Ascending aorta (tissue), 2 donors: ENCODE measurements around the gene SMCHD1. TPM values are rescaled to one million over a fixed set of nuclear protein-coding genes. Genes with fewer than 3 reads are reported as not detected.

Source experiments
- DNase-seq, 2 donors: peaks; one replicate each; pipeline ENCODE4 v3.0.0-alpha.2; 2019; ENCODE audit warnings: low spot score in 2 of 2
- H3K27ac ChIP-seq, 2 donors: fragments of 200-600 bp; sonication (generic); one replicate each; pipeline ENCODE4 v1.5.1; 2016 to 2017; ENCODE audit warnings: mild to moderate bottlenecking in 1 of 2
- H3K27me3 ChIP-seq: fragments of 200-600 bp; sonication (generic); one replicate; pipeline ENCODE4 v1.5.1; 2017
- H3K36me3 ChIP-seq, 2 donors: fragments of 200-600 bp; sonication (generic); one replicate each; pipeline ENCODE4 v1.5.1; 2016
- H3K4me1 ChIP-seq, 2 donors: fragments of 200-600 bp; sonication (generic); one replicate each; pipeline ENCODE4 v1.5.1; 2016 to 2017; ENCODE audit warnings: mild to moderate bottlenecking in 1 of 2
- H3K4me3 ChIP-seq, 2 donors: fragments of 200-600 bp; sonication (generic); one replicate each; pipeline ENCODE4 v1.5.1; 2016 to 2017; ENCODE audit warnings: mild to moderate bottlenecking in 1 of 2
- H3K9me3 ChIP-seq, 2 donors: fragments of 200-600 bp; sonication (generic); one replicate each; pipeline ENCODE4 v1.5.1; 2016
- CTCF ChIP-seq, 3 experiments: fragments of 200-600 bp in 2 of 3; fragments of 450-650 bp in 1 of 3; sonication (generic) in 2 of 3; IDR thresholded peaks; one replicate each; pipeline ENCODE4 v1.5.1; 2016 to 2019; ENCODE audit warnings: antibody characterized with exemption in 3 of 3, mild to moderate bottlenecking in 1 of 3, moderate library complexity in 1 of 3
- intact Hi-C: fragments of 100-400 bp; cut with DNase I; formaldehyde crosslinking; loops from one replicate; pipeline ENCODE4 v1.15.1; 2023
- total RNA-seq: library from RNA; depleted of rRNA; stranded (reverse); fragments of >200 nt; gene quantifications from one replicate; pipeline ENCODE4 v1.1.0, GENCODE V29; 2016

SMCHD1 gene
- total RNA-seq, 1 donor from 2014 or later = 29.2 TPM

- Histone ChIP-seq H3K4me1 (no peaks in the 10 kb centered on the region), H3K4me3 (no peak overlapping the region), H3K36me3 (no peaks in the 10 kb centered on the region), H3K27me3 (no peaks in the 10 kb centered on the region), H3K9me3 (no peaks in the 10 kb centered on the region), H3K27ac (no peak overlapping the region)
- TF ChIP-seq CTCF (IDR thresholded peaks at IDR 0.05) = no peak
- intact Hi-C loops = no loop called here
- no peak for DNase-seq
Observed at GRCh38 chr18:2839202-2839601, 183.7 kb downstream of the SMCHD1 start.

- Histone ChIP-seq H3K36me3 (no peaks in the 10 kb centered on the region), H3K4me3 (no peak overlapping the region), H3K9me3 (no peaks in the 10 kb centered on the region), H3K27me3 (no peaks in the 10 kb centered on the region), H3K4me1 (no peaks in the 10 kb centered on the region), H3K27ac (no peak overlapping the region)
- DNase-seq = no peak
- TF ChIP-seq CTCF (IDR thresholded peaks at IDR 0.05) = no peak
- intact Hi-C loops = no loop called here
Observed at GRCh38 chr18:2840521-2840920, 185.0 kb downstream of the SMCHD1 start.

- peaks cover 4 to 5% of the 10 kb centered on the region in 2 donors for H3K4me1 ChIP-seq
- DNase-seq = no peak
- intact Hi-C loops = no loop called here
Observed at GRCh38 chr18:2843146-2843545, 187.6 kb downstream of the SMCHD1 start.

GRCh38 chr18:2845172-2845571, 189.6 kb downstream of the SMCHD1 start:
- H3K27me3 ChIP-seq = no peaks in the 10 kb centered on the region
- intact Hi-C loops = no loop called here
- TF ChIP-seq CTCF (IDR thresholded peaks at IDR 0.05) = no peak

More at GRCh38 chr18:2843146-2843545, 187.6 kb downstream of the SMCHD1 start:
- H3K4me3 ChIP-seq = no peak overlapping the region
- no peak for TF ChIP-seq CTCF (IDR thresholded peaks at IDR 0.05)
- no peaks in the 10 kb centered on the region for H3K9me3 ChIP-seq
- no peaks in the 10 kb centered on the region for H3K27me3 ChIP-seq
- no peak overlapping the region for H3K27ac ChIP-seq
- H3K36me3 ChIP-seq = no peaks in the 10 kb centered on the region

GRCh38 chr18:2846636-2847316, 191.2 kb downstream of the SMCHD1 start, which contains the start of gene EMILIN2:
TSS of gene EMILIN2 (plus strand) at chr18:2847006. CDS start at chr18:2847189, 183 bp downstream.
- H3K9me3 ChIP-seq = no peaks in the 10 kb centered on the region
- H3K27ac ChIP-seq = peak within 1 kb of the TSS; percentile 79 to 86
- no peak for TF ChIP-seq CTCF (IDR thresholded peaks at IDR 0.05)
- DNase-seq = peak; percentile 52 to 93
- H3K36me3 ChIP-seq = no peaks in the 10 kb centered on the region
- intact Hi-C loops = loop anchor here (2.0 kb wide), 2 partner anchors 34 to 56 kb away; no protein-coding TSS in a partner anchor
- peaks cover 4 to 7% of the 10 kb centered on the region in 2 donors for H3K4me1 ChIP-seq
- peak within 1 kb of the TSS; percentile 72 to 77 for H3K4me3 ChIP-seq
- no peaks in the 10 kb centered on the region for H3K27me3 ChIP-seq

More at GRCh38 chr18:2845172-2845571, 189.6 kb downstream of the SMCHD1 start:
- no peak for DNase-seq
- peak overlapping the region; percentile 79 to 86 for H3K27ac ChIP-seq
- no peak overlapping the region for H3K4me3 ChIP-seq
- H3K4me1 ChIP-seq = peaks cover 4 to 7% of the 10 kb centered on the region in 2 donors
- H3K36me3 ChIP-seq = no peaks in the 10 kb centered on the region
- no peaks in the 10 kb centered on the region for H3K9me3 ChIP-seq
